Measurements from ENCODE around the gene FHOD3.

FHOD3 gene

DNA sequence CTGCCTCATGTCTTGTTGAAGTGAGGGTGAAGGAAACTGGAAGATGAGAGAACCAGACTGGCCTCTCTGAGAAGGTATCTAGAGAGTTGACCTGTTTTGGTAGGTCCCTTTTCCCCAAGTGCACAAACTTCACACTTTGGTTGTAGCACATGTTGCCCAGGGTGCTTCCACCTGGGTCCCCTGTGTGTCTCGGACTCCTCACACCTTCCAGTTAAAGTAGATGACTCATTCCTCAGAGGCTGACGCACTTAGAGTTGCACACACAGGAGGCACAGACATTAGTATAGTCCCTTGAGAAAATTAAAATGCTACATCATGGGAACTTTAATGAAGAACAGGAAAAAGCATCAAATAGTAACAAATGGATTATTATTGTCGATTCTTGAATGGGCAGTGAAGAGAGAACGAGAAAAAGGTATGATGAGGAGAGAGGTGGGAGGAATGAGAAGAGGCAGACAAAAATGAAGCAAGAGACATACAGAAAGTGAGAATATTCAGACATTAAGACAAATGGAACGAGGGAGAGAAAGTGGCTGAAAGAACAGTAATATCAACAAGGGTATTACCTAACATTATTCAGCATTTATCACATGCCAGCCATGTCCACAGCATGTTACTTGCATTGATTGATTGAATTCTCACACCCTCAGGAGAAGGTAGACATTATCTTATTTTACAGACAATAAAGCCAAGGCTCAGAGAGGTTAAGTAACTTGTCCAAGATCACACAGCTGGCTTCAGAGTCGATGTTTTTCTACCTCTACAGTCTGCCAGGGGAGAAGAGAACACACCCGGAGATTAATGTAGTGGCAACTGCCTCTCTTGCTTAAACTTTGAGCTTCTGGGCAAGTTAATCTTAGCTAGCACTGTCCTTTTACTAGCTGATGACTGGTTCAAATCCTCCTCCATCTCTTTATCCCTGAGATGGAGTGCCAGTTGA lies 68.6 kb downstream of the FHOD3 start:
- H3K4me3 ChIP-seq (replicated peaks; ENCODE audit: low read depth, low read length) = no peak overlapping the region
- TF ChIP-seq, protein P1, sequence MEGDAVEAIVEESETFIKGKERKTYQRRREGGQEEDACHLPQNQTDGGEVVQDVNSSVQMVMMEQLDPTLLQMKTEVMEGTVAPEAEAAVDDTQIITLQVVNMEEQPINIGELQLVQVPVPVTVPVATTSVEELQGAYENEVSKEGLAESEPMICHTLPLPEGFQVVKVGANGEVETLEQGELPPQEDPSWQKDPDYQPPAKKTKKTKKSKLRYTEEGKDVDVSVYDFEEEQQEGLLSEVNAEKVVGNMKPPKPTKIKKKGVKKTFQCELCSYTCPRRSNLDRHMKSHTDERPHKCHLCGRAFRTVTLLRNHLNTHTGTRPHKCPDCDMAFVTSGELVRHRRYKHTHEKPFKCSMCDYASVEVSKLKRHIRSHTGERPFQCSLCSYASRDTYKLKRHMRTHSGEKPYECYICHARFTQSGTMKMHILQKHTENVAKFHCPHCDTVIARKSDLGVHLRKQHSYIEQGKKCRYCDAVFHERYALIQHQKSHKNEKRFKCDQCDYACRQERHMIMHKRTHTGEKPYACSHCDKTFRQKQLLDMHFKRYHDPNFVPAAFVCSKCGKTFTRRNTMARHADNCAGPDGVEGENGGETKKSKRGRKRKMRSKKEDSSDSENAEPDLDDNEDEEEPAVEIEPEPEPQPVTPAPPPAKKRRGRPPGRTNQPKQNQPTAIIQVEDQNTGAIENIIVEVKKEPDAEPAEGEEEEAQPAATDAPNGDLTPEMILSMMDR (IDR thresholded peaks at IDR 0.05; ENCODE audit: low read depth, low read length, missing control alignments) = no peak
- DNase-seq (ENCODE audit: extremely low read depth, low read depth) = no peak

- no peak for DNase-seq (ENCODE audit: extremely low read depth, low read depth)
- TF ChIP-seq, protein P1 (IDR thresholded peaks at IDR 0.05; ENCODE audit: low read depth, low read length, missing control alignments) = no peak
- H3K4me3 ChIP-seq (replicated peaks; ENCODE audit: low read depth, low read length) = no peak overlapping the region
These were observed 69.7 kb downstream of the FHOD3 start for GRCh38 chr18:36366994-36367839.

- DNase-seq (ENCODE audit: extremely low read depth, low read depth) = no peak
- H3K4me3 ChIP-seq (replicated peaks; ENCODE audit: low read depth, low read length) = no peak overlapping the region
- TF ChIP-seq, protein P1 (IDR thresholded peaks at IDR 0.05; ENCODE audit: low read depth, low read length, missing control alignments) = no peak
These were observed 71.4 kb downstream of the FHOD3 start for GRCh38 chr18:36368889-36369288.

DNA sequence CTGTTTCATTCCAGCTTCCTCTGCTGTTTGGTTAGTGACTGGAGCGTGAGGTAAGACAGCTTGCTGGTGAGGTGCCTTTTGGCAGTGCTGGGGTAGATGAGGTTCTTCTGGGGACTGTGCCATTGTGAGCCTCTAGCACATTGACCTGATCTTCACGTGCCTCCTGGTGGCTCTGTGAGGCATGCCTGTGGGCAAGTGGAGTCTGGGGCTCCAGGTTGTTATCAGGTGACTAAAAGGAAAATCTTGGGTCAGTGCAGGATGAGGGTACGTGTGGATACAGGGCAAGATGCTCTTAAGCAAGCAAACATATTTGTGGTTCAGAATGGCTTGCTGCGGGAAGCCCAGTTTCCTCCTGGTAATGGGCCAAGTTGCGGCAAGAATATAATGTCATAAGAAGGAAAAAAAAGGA lies 75.4 kb downstream of the FHOD3 start:
- no peak overlapping the region for H3K4me3 ChIP-seq (replicated peaks; ENCODE audit: low read depth, low read length)
- no peak for DNase-seq (ENCODE audit: extremely low read depth, low read depth)
- TF ChIP-seq, protein P1 (IDR thresholded peaks at IDR 0.05; ENCODE audit: low read depth, low read length, missing control alignments) = no peak

- no peak overlapping the region for H3K4me3 ChIP-seq (replicated peaks; ENCODE audit: low read depth, low read length)
- no peak for DNase-seq (ENCODE audit: extremely low read depth, low read depth)
- TF ChIP-seq, protein P1 (IDR thresholded peaks at IDR 0.05; ENCODE audit: low read depth, low read length, missing control alignments) = no peak
These were observed 76.7 kb downstream of the FHOD3 start for GRCh38 chr18:36374262-36374661.

- no peak overlapping the region for H3K4me3 ChIP-seq (replicated peaks; ENCODE audit: low read depth, low read length)
- TF ChIP-seq, protein P1 (IDR thresholded peaks at IDR 0.05; ENCODE audit: low read depth, low read length, missing control alignments) = no peak
- no peak for DNase-seq (ENCODE audit: extremely low read depth, low read depth)
These were observed 77.6 kb downstream of the FHOD3 start for GRCh38 chr18:36375118-36375517.

Data from HFF-Myc (cell line).